ENCODE data around the gene CCDC138. TPM values are rescaled to one million over a fixed set of nuclear protein-coding genes. Genes with fewer than 3 reads are reported as not detected.

The CCDC138 gene
- polyA plus RNA-seq, 2 donors = 2.5 to 2.8 TPM

DNA sequence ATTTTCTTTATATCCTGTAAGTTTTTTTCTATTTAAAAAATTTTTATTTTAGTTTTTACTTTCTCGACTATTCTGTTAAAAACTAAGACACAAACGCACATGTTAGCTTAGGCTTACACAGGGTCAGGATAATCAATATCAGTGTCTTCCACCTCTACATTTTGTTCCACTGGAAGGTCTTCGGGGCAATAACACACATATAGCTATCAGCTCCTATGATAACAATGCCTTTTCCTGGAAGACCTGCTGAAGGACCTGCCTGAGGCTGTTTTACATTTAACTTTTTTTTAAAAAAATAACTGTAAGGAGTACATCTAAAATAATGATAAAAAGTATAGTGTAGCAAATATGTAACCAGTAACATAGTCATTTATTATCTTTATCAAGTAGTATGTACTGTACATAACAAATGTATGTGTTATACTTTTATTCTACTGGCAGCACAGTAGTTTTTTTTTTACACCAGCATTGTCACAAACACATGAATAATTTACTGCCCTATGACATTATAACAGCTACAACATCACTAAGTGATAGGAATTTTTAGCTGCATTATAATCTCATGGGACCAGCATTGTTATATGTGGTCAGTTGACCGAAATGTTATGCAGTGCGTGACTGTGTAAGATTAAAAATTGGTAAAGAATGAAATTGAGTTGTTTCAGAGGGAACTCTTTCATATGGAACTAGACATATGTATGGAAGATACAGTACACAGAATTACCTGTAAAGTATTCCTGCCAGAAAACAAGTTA is 37.9 kb downstream of the CCDC138 start:
- 93 to 94% methylated on average over 5 of the region's 5 CpGs for WGBS, 2 donors
- Histone ChIP-seq H3K36me3 (ENCODE audit: control insufficient read depth in 2 of 2, insufficient read depth in 2 of 2, low read length in 1 of 2) (no peaks in the 10 kb centered on the region), H3K4me1 (ENCODE audit: control insufficient read depth in 2 of 2, insufficient read depth in 2 of 2, low read length in 1 of 2) (no peaks in the 10 kb centered on the region), H3K27ac (ENCODE audit: low read depth in 2 of 2, low read length in 1 of 2) (no peak overlapping the region), H3K9me3 (ENCODE audit: control insufficient read depth in 2 of 2, insufficient read depth in 1 of 2, low read depth in 1 of 2, low read length in 1 of 2) (no peaks in the 10 kb centered on the region), H3K27me3 (ENCODE audit: control insufficient read depth in 1 of 2, insufficient read depth in 2 of 2, low read length in 2 of 2) (no peaks in the 10 kb centered on the region), H3K4me3 (ENCODE audit: low read depth in 1 of 2, low read length in 2 of 2) (no peak overlapping the region)

GRCh38 chr2:108825254-108825653 is 38.7 kb downstream of the CCDC138 start:
- 49 to 65% methylated on average over 4 of the region's 4 CpGs for WGBS, 2 donors
- Histone ChIP-seq H3K27ac (ENCODE audit: low read depth in 2 of 2, low read length in 1 of 2) (no peak overlapping the region), H3K4me1 (ENCODE audit: control insufficient read depth in 2 of 2, insufficient read depth in 2 of 2, low read length in 1 of 2) (no peaks in the 10 kb centered on the region), H3K9me3 (ENCODE audit: control insufficient read depth in 2 of 2, insufficient read depth in 1 of 2, low read depth in 1 of 2, low read length in 1 of 2) (no peaks in the 10 kb centered on the region), H3K27me3 (ENCODE audit: control insufficient read depth in 1 of 2, insufficient read depth in 2 of 2, low read length in 2 of 2) (no peaks in the 10 kb centered on the region), H3K36me3 (ENCODE audit: control insufficient read depth in 2 of 2, insufficient read depth in 2 of 2, low read length in 1 of 2) (no peaks in the 10 kb centered on the region), H3K4me3 (ENCODE audit: low read depth in 1 of 2, low read length in 2 of 2) (no peak overlapping the region)

DNA sequence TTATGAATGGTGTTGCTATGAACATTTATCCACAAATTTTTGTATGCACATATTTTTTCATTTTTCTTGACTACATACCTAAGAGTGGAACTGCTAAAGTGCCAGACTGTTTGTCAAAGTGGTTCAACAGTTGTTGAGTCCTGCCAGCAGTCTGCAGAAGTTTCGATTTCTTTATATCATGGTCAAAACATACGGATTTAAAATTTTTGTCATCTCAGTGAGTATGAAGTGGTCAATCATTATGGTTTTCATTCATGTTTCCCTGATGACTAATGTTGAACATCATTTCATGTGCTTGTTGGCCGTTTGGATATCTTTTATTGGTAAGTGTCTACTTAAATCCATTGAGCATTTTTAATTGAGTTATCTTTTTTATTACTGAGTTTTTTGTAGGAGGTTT is 39.2 kb downstream of the CCDC138 start:
- no peaks in the 10 kb centered on the region for H3K27me3 ChIP-seq (ENCODE audit: control insufficient read depth in 1 of 2, insufficient read depth in 2 of 2, low read length in 2 of 2)
- WGBS, 2 donors = 86 to 87% methylated on average over 3 of the region's 3 CpGs

GRCh38 chr2:108829578-108830310 is 43.2 kb downstream of the CCDC138 start:
- H3K9me3 ChIP-seq (ENCODE audit: control insufficient read depth in 2 of 2, insufficient read depth in 1 of 2, low read depth in 1 of 2, low read length in 1 of 2) = no peaks in the 10 kb centered on the region
- H3K27ac ChIP-seq (ENCODE audit: low read depth in 2 of 2, low read length in 1 of 2) = no peak overlapping the region
- H3K4me3 ChIP-seq (ENCODE audit: low read depth in 1 of 2, low read length in 2 of 2) = no peak overlapping the region
- no peaks in the 10 kb centered on the region for H3K27me3 ChIP-seq (ENCODE audit: control insufficient read depth in 1 of 2, insufficient read depth in 2 of 2, low read length in 2 of 2)
- 84 to 93% methylated on average over 4 of the region's 4 CpGs for WGBS, 2 donors
- H3K4me1 ChIP-seq (ENCODE audit: control insufficient read depth in 2 of 2, insufficient read depth in 2 of 2, low read length in 1 of 2) = no peaks in the 10 kb centered on the region
- H3K36me3 ChIP-seq (ENCODE audit: control insufficient read depth in 2 of 2, insufficient read depth in 2 of 2, low read length in 1 of 2) = no peaks in the 10 kb centered on the region

More for the DNA sequence above, 39.2 kb downstream of the CCDC138 start:
- Histone ChIP-seq H3K9me3 (ENCODE audit: control insufficient read depth in 2 of 2, insufficient read depth in 1 of 2, low read depth in 1 of 2, low read length in 1 of 2) (no peaks in the 10 kb centered on the region), H3K4me1 (ENCODE audit: control insufficient read depth in 2 of 2, insufficient read depth in 2 of 2, low read length in 1 of 2) (no peaks in the 10 kb centered on the region), H3K36me3 (ENCODE audit: control insufficient read depth in 2 of 2, insufficient read depth in 2 of 2, low read length in 1 of 2) (no peaks in the 10 kb centered on the region), H3K27ac (ENCODE audit: low read depth in 2 of 2, low read length in 1 of 2) (no peak overlapping the region), H3K4me3 (ENCODE audit: low read depth in 1 of 2, low read length in 2 of 2) (no peak overlapping the region)

DNA sequence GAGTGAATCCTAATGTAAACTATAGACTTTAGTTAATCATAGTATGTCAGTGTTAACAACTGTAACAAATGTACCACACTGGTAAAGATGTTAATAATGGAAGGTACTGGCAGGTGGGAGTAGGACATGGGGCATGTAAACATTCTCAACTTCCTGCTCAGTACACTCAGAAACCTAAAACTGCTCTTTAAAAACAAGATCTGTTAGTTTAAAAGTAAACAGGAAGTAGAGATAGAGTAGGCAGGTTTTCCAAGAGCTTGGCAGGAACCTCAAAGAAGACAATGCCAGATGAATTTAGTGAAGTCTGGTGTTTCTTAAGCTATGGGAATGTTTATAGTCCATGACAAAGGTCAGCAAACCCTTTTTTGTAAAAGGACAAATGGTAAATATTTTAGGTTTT is 46.6 kb downstream of the CCDC138 start:
- H3K27me3 ChIP-seq (ENCODE audit: control insufficient read depth in 1 of 2, insufficient read depth in 2 of 2, low read length in 2 of 2) = no peaks in the 10 kb centered on the region
- no peak overlapping the region for H3K27ac ChIP-seq (ENCODE audit: low read depth in 2 of 2, low read length in 1 of 2)
- H3K4me1 ChIP-seq (ENCODE audit: control insufficient read depth in 2 of 2, insufficient read depth in 2 of 2, low read length in 1 of 2) = no peaks in the 10 kb centered on the region
- no peaks in the 10 kb centered on the region for H3K9me3 ChIP-seq (ENCODE audit: control insufficient read depth in 2 of 2, insufficient read depth in 1 of 2, low read depth in 1 of 2, low read length in 1 of 2)
- no peaks in the 10 kb centered on the region for H3K36me3 ChIP-seq (ENCODE audit: control insufficient read depth in 2 of 2, insufficient read depth in 2 of 2, low read length in 1 of 2)
- H3K4me3 ChIP-seq (ENCODE audit: low read depth in 1 of 2, low read length in 2 of 2) = no peak overlapping the region

DNA sequence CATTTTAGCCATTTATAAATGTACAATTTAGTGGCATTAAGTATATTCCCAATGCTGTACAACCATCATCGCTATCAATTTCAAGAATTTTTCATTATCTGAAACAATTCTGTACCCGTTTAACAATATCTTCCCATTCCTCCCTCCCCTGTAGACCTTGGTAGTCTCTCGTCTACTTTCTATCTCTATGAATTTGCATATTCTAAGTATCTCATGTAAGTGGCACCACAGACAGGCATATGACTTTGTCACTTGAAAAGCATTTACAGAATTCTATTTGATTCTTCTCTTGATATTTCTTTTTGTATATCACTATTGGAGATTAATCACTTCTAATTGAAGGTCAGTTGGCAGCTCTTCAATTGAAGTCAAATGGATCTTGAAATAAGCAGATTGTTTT is 48.0 kb downstream of the CCDC138 start:
- Histone ChIP-seq H3K36me3 (ENCODE audit: control insufficient read depth in 2 of 2, insufficient read depth in 2 of 2, low read length in 1 of 2) (no peaks in the 10 kb centered on the region), H3K27ac (ENCODE audit: low read depth in 2 of 2, low read length in 1 of 2) (no peak overlapping the region), H3K9me3 (ENCODE audit: control insufficient read depth in 2 of 2, insufficient read depth in 1 of 2, low read depth in 1 of 2, low read length in 1 of 2) (no peaks in the 10 kb centered on the region), H3K4me1 (ENCODE audit: control insufficient read depth in 2 of 2, insufficient read depth in 2 of 2, low read length in 1 of 2) (no peaks in the 10 kb centered on the region), H3K4me3 (ENCODE audit: low read depth in 1 of 2, low read length in 2 of 2) (no peak overlapping the region), H3K27me3 (ENCODE audit: control insufficient read depth in 1 of 2, insufficient read depth in 2 of 2, low read length in 2 of 2) (no peaks in the 10 kb centered on the region)
- WGBS, 2 donors = 87 to 92% methylated on average over 3 of the region's 3 CpGs

DNA sequence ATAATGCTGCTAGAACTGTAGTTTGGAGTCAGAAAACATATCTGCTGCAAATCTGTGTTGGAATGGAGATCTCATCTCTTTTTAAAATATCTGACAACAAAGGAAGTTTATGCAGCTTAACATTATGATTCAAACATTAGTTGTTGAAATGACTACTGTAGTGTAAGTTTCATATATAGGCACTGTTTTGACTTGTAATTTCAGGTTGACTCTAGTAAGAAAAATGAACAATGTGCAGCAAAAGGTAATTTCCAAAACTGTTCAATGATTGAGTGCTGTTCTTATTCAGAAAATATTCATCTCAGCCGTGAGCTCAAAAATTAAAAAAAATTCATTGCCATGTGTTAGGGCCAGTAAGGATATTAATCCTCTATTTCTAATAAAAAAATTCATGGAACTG is 48.5 kb downstream of the CCDC138 start:
- 62 to 72% methylated on average over 1 of the region's 1 CpG for WGBS, 2 donors
- Histone ChIP-seq H3K27ac (ENCODE audit: low read depth in 2 of 2, low read length in 1 of 2) (no peak overlapping the region), H3K4me3 (ENCODE audit: low read depth in 1 of 2, low read length in 2 of 2) (no peak overlapping the region), H3K36me3 (ENCODE audit: control insufficient read depth in 2 of 2, insufficient read depth in 2 of 2, low read length in 1 of 2) (no peaks in the 10 kb centered on the region), H3K4me1 (ENCODE audit: control insufficient read depth in 2 of 2, insufficient read depth in 2 of 2, low read length in 1 of 2) (no peaks in the 10 kb centered on the region), H3K9me3 (ENCODE audit: control insufficient read depth in 2 of 2, insufficient read depth in 1 of 2, low read depth in 1 of 2, low read length in 1 of 2) (no peaks in the 10 kb centered on the region), H3K27me3 (ENCODE audit: control insufficient read depth in 1 of 2, insufficient read depth in 2 of 2, low read length in 2 of 2) (no peaks in the 10 kb centered on the region)

DNA sequence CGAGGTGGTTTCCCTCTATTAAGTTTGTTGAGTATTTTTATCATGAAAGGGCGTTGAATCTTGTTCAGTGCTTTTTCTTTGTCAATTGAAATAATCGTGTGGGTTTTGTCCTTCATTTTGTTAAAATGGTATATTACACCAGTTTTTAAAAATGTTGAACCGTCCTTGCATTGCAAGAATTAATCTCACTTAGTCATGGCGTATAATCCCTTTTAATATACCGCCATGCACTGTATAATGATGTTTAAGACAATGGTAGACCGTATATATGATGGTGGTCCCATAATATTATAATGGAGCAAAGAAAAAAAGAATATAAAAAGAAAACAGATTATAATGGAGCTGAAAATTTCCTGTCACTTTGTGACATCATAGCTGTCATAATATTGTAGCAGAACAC is 50.6 kb downstream of the CCDC138 start:
- H3K4me1 ChIP-seq (ENCODE audit: control insufficient read depth in 2 of 2, insufficient read depth in 2 of 2, low read length in 1 of 2) = no peaks in the 10 kb centered on the region

DNA sequence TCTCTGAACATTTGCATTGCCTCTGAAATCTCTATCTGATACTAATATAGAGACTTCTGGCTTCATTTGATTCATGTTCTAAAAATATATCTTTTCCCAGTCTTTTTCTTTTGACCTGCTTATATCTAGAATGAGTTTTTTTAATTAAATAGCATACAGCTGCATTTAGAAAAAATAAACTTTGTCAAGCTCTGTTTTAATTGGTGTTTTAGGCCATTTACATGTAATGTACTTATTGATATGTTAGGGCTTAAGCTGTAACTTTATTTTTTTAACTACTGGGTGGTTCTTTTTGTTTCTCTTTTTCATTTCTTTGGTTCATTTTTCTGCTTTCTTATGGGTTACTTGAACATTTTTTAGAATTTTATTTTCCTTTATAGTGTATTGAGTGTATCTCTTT is 54.9 kb downstream of the CCDC138 start:
- Histone ChIP-seq H3K9me3 (ENCODE audit: control insufficient read depth in 2 of 2, insufficient read depth in 1 of 2, low read depth in 1 of 2, low read length in 1 of 2) (no peaks in the 10 kb centered on the region), H3K4me1 (ENCODE audit: control insufficient read depth in 2 of 2, insufficient read depth in 2 of 2, low read length in 1 of 2) (no peaks in the 10 kb centered on the region), H3K4me3 (ENCODE audit: low read depth in 1 of 2, low read length in 2 of 2) (no peak overlapping the region), H3K27ac (ENCODE audit: low read depth in 2 of 2, low read length in 1 of 2) (no peak overlapping the region), H3K36me3 (ENCODE audit: control insufficient read depth in 2 of 2, insufficient read depth in 2 of 2, low read length in 1 of 2) (no peaks in the 10 kb centered on the region), H3K27me3 (ENCODE audit: control insufficient read depth in 1 of 2, insufficient read depth in 2 of 2, low read length in 2 of 2) (no peaks in the 10 kb centered on the region)

More for the DNA sequence above, 50.6 kb downstream of the CCDC138 start:
- no peaks in the 10 kb centered on the region for H3K36me3 ChIP-seq (ENCODE audit: control insufficient read depth in 2 of 2, insufficient read depth in 2 of 2, low read length in 1 of 2)
- no peaks in the 10 kb centered on the region for H3K9me3 ChIP-seq (ENCODE audit: control insufficient read depth in 2 of 2, insufficient read depth in 1 of 2, low read depth in 1 of 2, low read length in 1 of 2)
- no peaks in the 10 kb centered on the region for H3K27me3 ChIP-seq (ENCODE audit: control insufficient read depth in 1 of 2, insufficient read depth in 2 of 2, low read length in 2 of 2)
- H3K4me3 ChIP-seq (ENCODE audit: low read depth in 1 of 2, low read length in 2 of 2) = no peak overlapping the region
- WGBS, 2 donors = 97 to 99% methylated on average over 7 of the region's 7 CpGs
- no peak overlapping the region for H3K27ac ChIP-seq (ENCODE audit: low read depth in 2 of 2, low read length in 1 of 2)

DNA sequence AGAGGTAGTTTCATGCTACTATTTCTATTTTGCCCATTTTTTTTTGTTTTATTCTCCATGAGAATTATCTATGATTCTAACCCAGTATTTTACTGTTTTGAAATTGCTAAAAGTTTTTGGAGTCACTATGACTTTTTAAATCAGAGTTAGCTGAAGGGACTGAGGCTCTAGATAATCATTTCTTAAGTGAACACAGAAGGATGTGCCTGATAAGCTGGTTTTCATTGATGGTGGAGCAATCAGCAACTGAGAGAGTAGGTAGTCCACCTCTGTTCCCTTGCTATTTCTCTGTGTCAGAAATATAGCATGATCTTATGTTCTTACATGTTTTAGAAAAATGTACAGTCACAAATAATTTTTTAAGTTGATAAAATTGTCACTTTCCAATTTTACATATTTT is 59.4 kb downstream of the CCDC138 start:
- Histone ChIP-seq H3K27me3 (ENCODE audit: control insufficient read depth in 1 of 2, insufficient read depth in 2 of 2, low read length in 2 of 2) (no peaks in the 10 kb centered on the region), H3K9me3 (ENCODE audit: control insufficient read depth in 2 of 2, insufficient read depth in 1 of 2, low read depth in 1 of 2, low read length in 1 of 2) (no peaks in the 10 kb centered on the region), H3K4me1 (ENCODE audit: control insufficient read depth in 2 of 2, insufficient read depth in 2 of 2, low read length in 1 of 2) (peaks cover 0 to 3% of the 10 kb centered on the region in 2 donors), H3K4me3 (ENCODE audit: low read depth in 1 of 2, low read length in 2 of 2) (no peak overlapping the region), H3K27ac (ENCODE audit: low read depth in 2 of 2, low read length in 1 of 2) (no peak overlapping the region), H3K36me3 (ENCODE audit: control insufficient read depth in 2 of 2, insufficient read depth in 2 of 2, low read length in 1 of 2) (peaks cover 0 to 2% of the 10 kb centered on the region in 2 donors)
